Astrocyte of the spinal cord (primary cell): ENCODE measurements around the gene SIPA1L3.
"Not testable (repeated sequence)": the region's sequence is repeated elsewhere in the genome, so short reads cannot be mapped to it uniquely, and the experiment has no call there.

Source experiments
- DNase-seq: peaks from one replicate; pipeline ENCODE4 v3.0.0; 2011; ENCODE audit warnings: low read depth, low spot score
- H3K4me3 ChIP-seq: 2 replicates; pipeline ENCODE4 v1.5.1; 2011; ENCODE audit warnings: low read depth, mild to moderate bottlenecking, low read length, moderate library complexity
- CTCF ChIP-seq: IDR thresholded peaks from 2 replicates; pipeline ENCODE4 v1.5.1; 2012; ENCODE audit warnings: low read depth, mild to moderate bottlenecking, low read length, inconsistent platforms
- in situ Hi-C: cut with HindIII; loops from 2 replicates; pipeline ENCODE4 v1.10.0; 2017; ENCODE audit warnings: low sequenced_read_pairs

SIPA1L3 gene

GRCh38 chr19:38028913-38029510, 122.0 kb downstream of the SIPA1L3 start:
- H3K4me3 ChIP-seq = no peak overlapping the region
- peak; percentile 63 for DNase-seq
- in situ Hi-C loops = no loop called here
- no peak for TF ChIP-seq CTCF

- H3K4me3 ChIP-seq, DNase-seq, in situ Hi-C loops: not testable (repeated sequence)
Measured at GRCh38 chr19:38030001-38030400, 123.0 kb downstream of the SIPA1L3 start.

- in situ Hi-C loops = no loop called here
- DNase-seq = no peak
- TF ChIP-seq CTCF = no peak
- no peak overlapping the region for H3K4me3 ChIP-seq
Measured at GRCh38 chr19:38030686-38031422, 123.8 kb downstream of the SIPA1L3 start.

- TF ChIP-seq CTCF = no peak
- no peak overlapping the region for H3K4me3 ChIP-seq
- in situ Hi-C loops = no loop called here
- peak; percentile 91 for DNase-seq
Measured at GRCh38 chr19:38031423-38031770, 124.4 kb downstream of the SIPA1L3 start.

- DNase-seq = peak; percentile 66
- H3K4me3 ChIP-seq = no peak overlapping the region
- TF ChIP-seq CTCF = no peak
- in situ Hi-C loops = no loop called here
Measured at GRCh38 chr19:38032151-38032550, 125.1 kb downstream of the SIPA1L3 start.

GRCh38 chr19:38032951-38033350, 125.9 kb downstream of the SIPA1L3 start:
- peak; percentile 52 for DNase-seq
- no peak overlapping the region for H3K4me3 ChIP-seq
- in situ Hi-C loops = no loop called here

More at GRCh38 chr19:38032951-38033350, 125.9 kb downstream of the SIPA1L3 start:
- no peak for TF ChIP-seq CTCF
